Body of pancreas (tissue), 4 donors: Measurements from ENCODE around the gene TTLL10.
"Not testable (repeated sequence)": the region's sequence is repeated elsewhere in the genome, so short reads cannot be mapped to it uniquely, and the experiment has no call there.

ENCODE experiments used
- POLR2A ChIP-seq, 3 donors: fragments of 450-650 bp; IDR thresholded peaks; one replicate each; pipeline ENCODE4 v1.6.1; 2016; ENCODE audit warnings: antibody characterized with exemption in 3 of 3, mild to moderate bottlenecking in 2 of 3
- TF ChIP-seq, protein P1 (sequence below), 7 experiments: fragments of 450-650 bp in 4 of 7; fragments of 200-600 bp in 3 of 7; sonication (generic) in 3 of 7; IDR thresholded peaks; one replicate each; pipeline ENCODE4 v1.5.1; 2016 to 2019; ENCODE audit warnings: antibody characterized with exemption in 7 of 7

- TF ChIP-seq, protein P1, sequence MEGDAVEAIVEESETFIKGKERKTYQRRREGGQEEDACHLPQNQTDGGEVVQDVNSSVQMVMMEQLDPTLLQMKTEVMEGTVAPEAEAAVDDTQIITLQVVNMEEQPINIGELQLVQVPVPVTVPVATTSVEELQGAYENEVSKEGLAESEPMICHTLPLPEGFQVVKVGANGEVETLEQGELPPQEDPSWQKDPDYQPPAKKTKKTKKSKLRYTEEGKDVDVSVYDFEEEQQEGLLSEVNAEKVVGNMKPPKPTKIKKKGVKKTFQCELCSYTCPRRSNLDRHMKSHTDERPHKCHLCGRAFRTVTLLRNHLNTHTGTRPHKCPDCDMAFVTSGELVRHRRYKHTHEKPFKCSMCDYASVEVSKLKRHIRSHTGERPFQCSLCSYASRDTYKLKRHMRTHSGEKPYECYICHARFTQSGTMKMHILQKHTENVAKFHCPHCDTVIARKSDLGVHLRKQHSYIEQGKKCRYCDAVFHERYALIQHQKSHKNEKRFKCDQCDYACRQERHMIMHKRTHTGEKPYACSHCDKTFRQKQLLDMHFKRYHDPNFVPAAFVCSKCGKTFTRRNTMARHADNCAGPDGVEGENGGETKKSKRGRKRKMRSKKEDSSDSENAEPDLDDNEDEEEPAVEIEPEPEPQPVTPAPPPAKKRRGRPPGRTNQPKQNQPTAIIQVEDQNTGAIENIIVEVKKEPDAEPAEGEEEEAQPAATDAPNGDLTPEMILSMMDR (IDR thresholded peaks at IDR 0.05): not testable (repeated sequence)
- not testable (repeated sequence) for TF ChIP-seq POLR2A (IDR thresholded peaks at IDR 0.05)
Measured at GRCh38 chr1:1153215-1153614, 20.5 kb upstream of the TTLL10 start.
